Neuronal stem cell (in vitro differentiated cells): ENCODE results near the gene MACROH2A2. TPM values are rescaled to one million over a fixed set of nuclear protein-coding genes. Genes with fewer than 3 reads are reported as not detected.

Experiments used
- DNase-seq: peaks from one replicate; pipeline ENCODE4 v3.0.0-alpha.2; 2013; ENCODE audit warnings: low spot score
- H2AFZ ChIP-seq: one replicate; pipeline ENCODE4 v1.6.1; 2013; ENCODE audit warnings: mild to moderate bottlenecking, low read length, inconsistent platforms
- H2AK5ac ChIP-seq: 2 replicates; pipeline ENCODE4 v1.6.1; 2013; ENCODE audit warnings: low read depth, mild to moderate bottlenecking, inconsistent platforms, low read length, moderate library complexity, mixed read lengths
- H2BK120ac ChIP-seq: 2 replicates; pipeline ENCODE4 v1.6.1; 2013; ENCODE audit warnings: low read depth, mild to moderate bottlenecking, inconsistent platforms, low read length, moderate library complexity, mixed read lengths
- H2BK12ac ChIP-seq: one replicate; pipeline ENCODE4 v1.6.1; 2013; ENCODE audit warnings: low read length, inconsistent platforms
- H2BK15ac ChIP-seq: 2 replicates; pipeline ENCODE4 v1.6.1; 2013; ENCODE audit warnings: mild to moderate bottlenecking, low read length, inconsistent platforms, mixed read lengths
- H2BK5ac ChIP-seq: one replicate; pipeline ENCODE4 v1.6.1; 2013; ENCODE audit warnings: inconsistent platforms, mild to moderate bottlenecking, low read length, moderate library complexity
- H3K14ac ChIP-seq: one replicate; pipeline ENCODE4 v1.6.1; 2013; ENCODE audit warnings: low read length, inconsistent platforms
- H3K18ac ChIP-seq: 2 replicates; pipeline ENCODE4 v1.6.1; 2013; ENCODE audit warnings: low read length, inconsistent platforms
- H3K23ac ChIP-seq: 2 replicates; pipeline ENCODE4 v1.6.1; 2013; ENCODE audit warnings: low read depth, mild to moderate bottlenecking, mixed read lengths, low read length, inconsistent platforms; ENCODE audit not compliant: poor library complexity
- H3K27ac ChIP-seq: replicated peaks from 3 replicates; pipeline ENCODE4 v1.5.1; 2013; ENCODE audit warnings: low read length, inconsistent platforms
- H3K27me3 ChIP-seq, 3 experiments: 2 replicates each; pipeline ENCODE4 v1.6.1; 2013; ENCODE audit warnings: low read length in 3 of 3, mild to moderate bottlenecking in 2 of 3, inconsistent platforms in 1 of 3, low read depth in 1 of 3, mixed read lengths in 1 of 3, moderate library complexity in 1 of 3; ENCODE audit not compliant: control insufficient read depth in 3 of 3, insufficient read depth in 3 of 3
- H3K36me3 ChIP-seq, 2 donors: replicated peaks in 1 of 2; 2 replicates each; pipeline ENCODE4 v1.6.1; 2013; ENCODE audit warnings: low read length in 2 of 2; ENCODE audit not compliant: control insufficient read depth in 2 of 2, insufficient read depth in 2 of 2
- H3K4ac ChIP-seq: 2 replicates; pipeline ENCODE4 v1.6.1; 2013; ENCODE audit warnings: inconsistent platforms, mild to moderate bottlenecking, low read length, moderate library complexity
- H3K4me1 ChIP-seq, 2 donors: 1 replicate in 1 of 2; 2 replicates in 1 of 2; pipeline ENCODE4 v1.6.1; 2013; ENCODE audit warnings: low read length in 2 of 2, low read depth in 1 of 2; ENCODE audit not compliant: control insufficient read depth in 2 of 2, insufficient read depth in 1 of 2
- H3K4me2 ChIP-seq: one replicate; pipeline ENCODE4 v1.6.1; 2013; ENCODE audit warnings: mild to moderate bottlenecking, low read length, inconsistent platforms; ENCODE audit not compliant: insufficient read depth, poor library complexity, severe bottlenecking
- H3K4me3 ChIP-seq, 2 donors: 2 replicates each; pipeline ENCODE4 v1.5.1; 2013; ENCODE audit warnings: low read length in 2 of 2, mild to moderate bottlenecking in 2 of 2, inconsistent platforms in 1 of 2, moderate library complexity in 1 of 2
- H3K79me1 ChIP-seq: one replicate; pipeline ENCODE4 v1.6.1; 2013; ENCODE audit warnings: low read depth, mild to moderate bottlenecking, inconsistent platforms, low read length, moderate library complexity
- H3K9ac ChIP-seq: one replicate; pipeline ENCODE4 v1.6.1; 2013; ENCODE audit warnings: mild to moderate bottlenecking, low read depth, low read length, inconsistent platforms; ENCODE audit not compliant: poor library complexity
- H3K9me3 ChIP-seq, 2 donors: replicated peaks in 1 of 2; 2 replicates each; pipeline versions ENCODE3 to v1.6.1; 2013; ENCODE audit warnings: low read length in 2 of 2, mild to moderate bottlenecking in 2 of 2, inconsistent platforms in 1 of 2, low read depth in 1 of 2, mixed read lengths in 1 of 2, moderate library complexity in 1 of 2; ENCODE audit not compliant: control insufficient read depth in 2 of 2, insufficient read depth in 1 of 2
- H4K8ac ChIP-seq: one replicate; pipeline ENCODE4 v1.6.1; 2013; ENCODE audit warnings: low read depth, mild to moderate bottlenecking, inconsistent platforms, low read length, moderate library complexity
- H4K91ac ChIP-seq: one replicate; pipeline ENCODE4 v1.6.1; 2013; ENCODE audit warnings: low read length, low read depth, mild to moderate bottlenecking, inconsistent platforms; ENCODE audit not compliant: poor library complexity
- WGBS, 2 donors: extraction: QIAGEN DNeasy Blood & Tissue Kit; methylation state at CpG; one replicate each; pipeline ENCODE4 v1.1.7; 2013; ENCODE audit warnings: missing lambda C conversion rate in 2 of 2, mixed read lengths in 1 of 2; ENCODE audit not compliant: insufficient read length in 2 of 2, insufficient replicate concordance in 1 of 2; ENCODE audit errors: extremely low coverage in 2 of 2; 5-methylcytosine and 5-hydroxymethylcytosine counted together
- polyA plus RNA-seq, 2 experiments: library from polyadenylated mRNA; stranded (reverse); fragments of 200-250 nt; gene quantifications; one replicate each; pipeline ENCODE4 v1.2.3, GENCODE V29; 2013

The MACROH2A2 gene
- 208 TPM for polyA plus RNA-seq (2013, experiment 1 of 2)
- polyA plus RNA-seq (2013, experiment 2 of 2) = 208 TPM

DNA sequence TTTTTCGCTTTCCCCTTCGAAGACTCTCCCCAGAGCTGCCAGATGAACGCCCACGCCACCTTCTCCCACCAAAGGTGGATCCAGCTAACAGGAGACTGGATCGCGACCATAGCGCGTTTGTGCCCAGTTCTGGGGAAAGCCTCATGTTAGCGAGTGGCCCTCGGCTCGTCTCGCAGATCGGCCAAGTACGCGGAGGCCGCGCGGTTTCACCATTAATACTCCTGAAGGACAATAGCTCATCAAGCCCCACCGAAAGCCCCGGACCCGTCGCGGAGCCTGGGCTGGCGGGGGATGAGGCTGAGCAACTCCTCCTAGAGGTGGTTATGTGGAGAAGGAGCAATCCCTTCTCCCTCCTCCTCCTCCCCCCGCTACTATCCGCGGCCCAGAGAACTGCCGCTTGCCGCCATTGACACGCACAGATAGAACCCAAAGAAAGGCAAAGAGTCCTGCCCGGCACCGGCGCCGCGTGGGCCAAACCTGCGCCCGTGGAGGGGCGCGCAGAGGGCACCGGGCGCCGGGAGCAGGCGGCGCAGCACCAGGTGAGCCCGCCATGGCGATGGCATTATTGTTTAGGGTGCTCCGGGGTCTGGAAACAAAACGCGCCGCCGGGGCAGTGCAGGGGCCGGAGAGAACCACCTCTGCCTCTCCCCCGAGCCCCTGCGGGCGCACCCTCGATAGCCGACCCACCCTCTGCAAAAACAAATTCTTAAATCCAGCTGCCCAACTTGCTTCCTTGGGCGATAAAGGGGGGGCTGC lies at the start of gene MACROH2A2:
TSS of gene MACROH2A2 (plus strand) at position 385 of the 756 bp plus-strand sequence. CDS start 22,813 bp downstream, outside the sequence.
- peak within 1 kb of the TSS; percentile 74 for H3K14ac ChIP-seq
- peak within 1 kb of the TSS; percentile 97 for H2BK5ac ChIP-seq
- peak within 1 kb of the TSS; percentile 71 for H2AK5ac ChIP-seq
- peak within 1 kb of the TSS; percentile 86 to 95 for H3K4me3 ChIP-seq
- H3K4me2 ChIP-seq = peak within 1 kb of the TSS; percentile 76
- H2BK12ac ChIP-seq = peak within 1 kb of the TSS; percentile 88
- DNase-seq = peak; percentile 77
- peak within 1 kb of the TSS; percentile 91 for H2AFZ ChIP-seq
- peaks cover 8 to 15% of the 10 kb centered on the region in 2 donors for H3K4me1 ChIP-seq
- peak within 1 kb of the TSS; percentile 68 for H3K27ac ChIP-seq
- H3K23ac ChIP-seq = peak within 1 kb of the TSS; percentile 70
- peaks cover 0 to 23% of the 10 kb centered on the region in 2 donors for H3K36me3 ChIP-seq
- no peaks in the 10 kb centered on the region for H3K27me3 ChIP-seq
- H3K9ac ChIP-seq = peak within 1 kb of the TSS; percentile 94
- no peak within 1 kb of the TSS for H3K4ac ChIP-seq
- peak within 1 kb of the TSS; percentile 41 for H4K91ac ChIP-seq
- peaks cover 9% of the 10 kb centered on the region for H3K79me1 ChIP-seq
- H2BK15ac ChIP-seq = peak within 1 kb of the TSS; percentile 56
- H3K9me3 ChIP-seq = no peaks in the 10 kb centered on the region
- peak within 1 kb of the TSS; percentile 57 for H4K8ac ChIP-seq
- H2BK120ac ChIP-seq = peak within 1 kb of the TSS; percentile 94
- peak within 1 kb of the TSS; percentile 97 for H3K18ac ChIP-seq
- no CpG with 5 or more reads among the region's 58 CpGs for WGBS, 2 donors

DNA sequence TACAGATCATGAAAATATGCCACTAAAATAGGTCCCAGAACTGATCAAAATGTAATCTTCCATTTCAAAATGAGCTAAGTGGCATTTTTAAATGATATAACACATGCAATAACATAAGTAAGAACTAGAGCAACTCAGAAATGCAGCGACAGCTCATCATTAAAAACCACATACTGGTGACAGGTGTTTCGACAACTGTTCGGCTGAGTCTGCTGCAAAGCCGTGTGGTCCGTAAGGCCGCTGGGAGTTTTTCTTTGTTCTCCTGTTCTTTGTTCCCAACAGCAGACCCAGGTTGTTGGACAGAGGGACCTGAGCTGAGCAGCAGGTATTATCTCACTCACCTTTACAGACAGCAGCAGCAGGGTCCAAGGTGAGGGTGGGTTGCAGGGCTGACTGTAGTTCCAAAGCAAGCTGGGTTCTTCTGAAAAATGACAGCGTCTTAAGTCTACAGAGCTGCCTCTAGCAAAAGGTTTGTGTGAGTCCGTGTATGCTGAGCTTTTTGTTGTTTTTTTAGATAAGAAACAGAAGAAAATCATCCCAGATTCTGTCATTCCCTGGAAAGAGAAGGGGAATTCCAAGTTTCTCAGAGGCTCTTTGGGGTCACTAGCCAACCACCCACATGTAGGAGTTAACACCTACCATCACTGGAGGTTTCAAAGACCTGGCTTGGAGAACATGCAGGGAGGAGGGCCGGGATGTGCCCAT lies 45.4 kb upstream of the MACROH2A2 start:
- Histone ChIP-seq H2BK15ac (no peak overlapping the region), H3K4ac (no peak overlapping the region), H2BK5ac (no peak overlapping the region), H3K14ac (no peak overlapping the region), H3K18ac (no peak overlapping the region), H2AK5ac (no peak overlapping the region), H3K23ac (no peak overlapping the region), H2BK12ac (no peak overlapping the region), H3K79me1 (no peaks in the 10 kb centered on the region), H2BK120ac (no peak overlapping the region), H3K4me3 (no peak overlapping the region), H3K9ac (no peak overlapping the region), H3K27me3 (peaks cover 0 to 5% (median 0%) of the 10 kb centered on the region in 3 experiments), H4K8ac (no peak overlapping the region), H3K4me2 (no peak overlapping the region), H3K4me1 (no peaks in the 10 kb centered on the region), H2AFZ (no peak overlapping the region), H4K91ac (no peak overlapping the region), H3K27ac (no peak overlapping the region), H3K9me3 (no peaks in the 10 kb centered on the region), H3K36me3 (no peaks in the 10 kb centered on the region)
- DNase-seq = no peak
- no CpG with 5 or more reads among the region's 9 CpGs for WGBS, 2 donors

DNA sequence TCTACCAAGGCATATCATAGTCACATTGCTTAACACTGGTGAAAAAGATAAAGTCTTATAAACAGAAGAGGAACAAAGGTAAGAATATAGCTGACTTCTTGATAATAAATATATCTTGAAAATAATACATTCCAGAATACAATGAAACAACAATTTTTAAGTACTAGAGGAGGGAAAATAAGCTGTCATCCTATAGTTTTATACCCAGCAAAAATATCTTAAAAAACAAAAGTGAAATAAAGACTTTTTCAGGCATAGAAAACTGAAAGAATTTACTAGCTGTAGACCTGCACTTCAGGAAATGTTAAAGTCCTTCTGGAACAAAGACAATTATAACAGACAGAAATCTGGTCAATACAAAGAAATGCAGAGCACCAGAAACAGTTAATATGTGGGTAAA lies 21.4 kb upstream of the MACROH2A2 start:
- H3K27ac ChIP-seq = no peak overlapping the region
- H2AK5ac ChIP-seq = no peak overlapping the region
- no peak overlapping the region for H3K18ac ChIP-seq
- no peak overlapping the region for H3K23ac ChIP-seq
- peaks cover 0 to 1% of the 10 kb centered on the region in 2 donors for H3K4me1 ChIP-seq
- no peaks in the 10 kb centered on the region for H3K36me3 ChIP-seq
- no peak overlapping the region for H4K8ac ChIP-seq
- peaks cover 0 to 3% of the 10 kb centered on the region in 2 donors for H3K9me3 ChIP-seq
- no peak overlapping the region for H2BK12ac ChIP-seq
- no peak overlapping the region for H2BK120ac ChIP-seq
- H3K14ac ChIP-seq = no peak overlapping the region
- no peak for DNase-seq
- H4K91ac ChIP-seq = no peak overlapping the region
- no peak overlapping the region for H3K9ac ChIP-seq
- no peak overlapping the region for H2AFZ ChIP-seq
- H2BK5ac ChIP-seq = no peak overlapping the region
- H3K79me1 ChIP-seq = no peaks in the 10 kb centered on the region
- no peak overlapping the region for H3K4ac ChIP-seq
- no peak overlapping the region for H3K4me2 ChIP-seq
- peaks cover 0 to 16% (median 2%) of the 10 kb centered on the region in 3 experiments for H3K27me3 ChIP-seq
- no peak overlapping the region for H3K4me3 ChIP-seq
- H2BK15ac ChIP-seq = no peak overlapping the region

DNA sequence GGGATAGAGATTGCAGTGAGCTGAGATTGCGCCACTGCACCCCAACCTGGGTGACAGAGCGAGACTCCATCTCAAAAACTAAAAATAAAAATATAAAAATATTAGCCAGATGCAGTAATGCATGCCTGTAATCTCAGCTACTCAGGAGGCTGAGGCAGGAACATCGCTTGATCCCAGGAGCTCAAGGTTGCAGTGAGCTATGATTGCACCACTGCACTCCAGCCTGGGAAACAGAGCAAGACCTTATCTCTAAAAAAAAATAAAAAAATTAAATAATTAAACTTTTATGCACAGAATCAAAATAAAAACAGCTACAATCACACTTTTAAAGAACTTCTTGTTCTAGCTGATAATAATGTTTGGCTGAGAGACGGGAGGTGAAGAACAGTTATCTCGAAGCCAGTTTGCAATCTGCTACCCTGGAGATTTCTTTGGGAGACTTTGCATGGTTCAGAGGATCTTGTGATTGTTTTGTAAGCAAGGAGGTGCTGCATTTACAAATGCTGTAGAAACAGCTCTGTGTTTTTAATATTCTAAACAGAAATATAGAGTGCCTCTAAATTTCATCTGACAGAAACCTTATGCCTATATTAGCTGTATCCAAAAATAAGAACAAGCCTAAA lies 19.9 kb upstream of the MACROH2A2 start:
- Histone ChIP-seq H3K23ac (no peak overlapping the region), H3K27me3 (peaks cover 0 to 16% (median 2%) of the 10 kb centered on the region in 3 experiments), H3K9me3 (peaks cover 0 to 3% of the 10 kb centered on the region in 2 donors)

More for the DNA sequence above, 19.9 kb upstream of the MACROH2A2 start:
- Histone ChIP-seq H2BK12ac (no peak overlapping the region), H3K79me1 (no peaks in the 10 kb centered on the region), H3K4ac (no peak overlapping the region), H3K4me3 (no peak overlapping the region), H3K4me2 (no peak overlapping the region), H2BK5ac (no peak overlapping the region), H3K4me1 (peaks cover 0 to 1% of the 10 kb centered on the region in 2 donors), H3K9ac (no peak overlapping the region), H3K27ac (no peak overlapping the region), H4K8ac (no peak overlapping the region), H2BK120ac (no peak overlapping the region), H2BK15ac (no peak overlapping the region), H3K18ac (no peak overlapping the region), H3K36me3 (no peaks in the 10 kb centered on the region), H2AK5ac (no peak overlapping the region), H2AFZ (no peak overlapping the region), H3K14ac (no peak overlapping the region), H4K91ac (no peak overlapping the region)
- DNase-seq = no peak
- no CpG with 5 or more reads among the region's 5 CpGs for WGBS, 2 donors
